HCT116 (cell line): ENCODE results near the gene ZNF317. TPM values are rescaled to one million over a fixed set of nuclear protein-coding genes. Genes with fewer than 3 reads are reported as not detected.

Experiments
- ATAC-seq: fragments of 200-7000 bp; cut with Tn5 transposase; 2 replicates; pipeline ENCODE4 v1.9.1; 2020; ENCODE audit warnings: mild to moderate bottlenecking, moderate library complexity
- BruUV-seq: library from RNA; stranded (reverse); fragments of 400-500 nt; replicated peaks from 2 replicates; lab custom pipeline; 2021; lab: Mats Ljungman, UMichigan
- CTCF ChIA-PET: fragments of 300-600 bp; sonication (Branson Sonifier 250); formaldehyde crosslinking; loops from one replicate; lab custom pipeline; 2021; ENCODE audit warnings: antibody characterized with exemption; lab: Charles Lee
- POLR2A ChIA-PET: fragments of 300-600, 350-600 bp; sonication (Branson Sonifier 250); formaldehyde crosslinking; loops from one replicate; lab custom pipeline; 2021; ENCODE audit warnings: antibody characterized with exemption; lab: Charles Lee
- RAD21 ChIA-PET, 2 experiments: fragments of 300-600 bp; sonication (Branson Sonifier 250); formaldehyde crosslinking; loops; one replicate each; lab custom pipeline; 2023; ENCODE audit warnings: low total read pairs in 2 of 2; ENCODE audit not compliant: uncharacterized antibody in 2 of 2, unreplicated experiment in 2 of 2, low non-redundant PET in 1 of 2; lab: Charles Lee
- DNase-seq: peaks from one replicate; pipeline ENCODE4 v3.0.0-alpha.2; 2010; ENCODE audit warnings: low read depth, low spot score
- H2AFZ ChIP-seq: fragments of 200-600 bp; shearing (Covaris generic), sonication (generic); 2 replicates; pipeline ENCODE4 v1.6.1; 2017; ENCODE audit warnings: low read depth, mixed run types, mixed read lengths, antibody characterized with exemption, low read length; ENCODE audit not compliant: poor library complexity, severe bottlenecking
- H3K27ac ChIP-seq: 2 replicates; pipeline ENCODE4 v1.5.1; 2012; ENCODE audit warnings: low read depth, low read length
- H3K27me3 ChIP-seq: fragments of 200-600 bp; sonication (generic); 2 replicates; pipeline ENCODE4 v1.6.1; 2016; ENCODE audit warnings: mixed run types, low read length, mixed read lengths; ENCODE audit not compliant: insufficient read depth
- H3K36me3 ChIP-seq, 2 experiments: fragments of 200-500 bp in 1 of 2; fragments of 200-600 bp in 1 of 2; sonication (Bioruptor generic) in 1 of 2; sonication (generic) in 1 of 2; 2 replicates each; pipeline versions ENCODE4 v1.5.1 to v1.6.1; 2014 to 2016; ENCODE audit warnings: low read length in 2 of 2, inconsistent platforms in 1 of 2, mixed read lengths in 1 of 2, mixed run types in 1 of 2; ENCODE audit not compliant: insufficient read depth in 2 of 2, control insufficient read depth in 1 of 2
- H3K4me1 ChIP-seq, 2 experiments: fragments of 200-600 bp in 1 of 2; sonication (generic) in 1 of 2; 2 replicates each; pipeline versions ENCODE4 v1.5.1 to v1.6.1; 2012 to 2017; ENCODE audit warnings: low read length in 2 of 2, inconsistent platforms in 1 of 2, mild to moderate bottlenecking in 1 of 2, mixed read lengths in 1 of 2, mixed run types in 1 of 2, moderate library complexity in 1 of 2; ENCODE audit not compliant: insufficient read depth in 2 of 2, control insufficient read depth in 1 of 2
- H3K4me2 ChIP-seq: fragments of 200-600 bp; sonication (generic); 2 replicates; pipeline ENCODE4 v1.6.1; 2017; ENCODE audit warnings: mixed run types, low read length, mixed read lengths
- H3K4me3 ChIP-seq, 2 experiments: fragments of 200-600 bp in 1 of 2; sonication (generic) in 1 of 2; replicated peaks in 1 of 2; 2 replicates each; pipeline ENCODE4 v1.5.1; 2011 to 2016; ENCODE audit warnings: low read length in 2 of 2, control low read depth in 1 of 2, low read depth in 1 of 2, mild to moderate bottlenecking in 1 of 2, mixed read lengths in 1 of 2, mixed run types in 1 of 2
- H3K79me2 ChIP-seq: fragments of 200-600 bp; sonication (generic); 2 replicates; pipeline ENCODE4 v1.6.1; 2017; ENCODE audit warnings: mild to moderate bottlenecking, mixed run types, low read length, moderate library complexity, mixed read lengths; ENCODE audit not compliant: insufficient read depth
- H3K9ac ChIP-seq: fragments of 200-600 bp; sonication (generic); 2 replicates; pipeline ENCODE4 v1.6.1; 2016; ENCODE audit warnings: low read length, mixed read lengths
- H3K9me2 ChIP-seq: fragments of 200-600 bp; sonication (generic), shearing (Covaris generic); 2 replicates; pipeline ENCODE4 v1.6.1; 2017; ENCODE audit warnings: mixed run types, mild to moderate bottlenecking, moderate library complexity; ENCODE audit not compliant: insufficient read depth
- H3K9me3 ChIP-seq, 2 experiments: fragments of 200-500 bp in 1 of 2; fragments of 200-600 bp in 1 of 2; sonication (Bioruptor generic) in 1 of 2; sonication (generic) in 1 of 2; 2 replicates each; pipeline ENCODE4 v1.6.1; 2014 to 2017; ENCODE audit warnings: low read length in 2 of 2, mixed read lengths in 2 of 2, inconsistent platforms in 1 of 2, low read depth in 1 of 2, mild to moderate bottlenecking in 1 of 2, mixed run types in 1 of 2, moderate library complexity in 1 of 2; ENCODE audit not compliant: control insufficient read depth in 1 of 2, insufficient read depth in 1 of 2
- H4K20me1 ChIP-seq: fragments of 200-600 bp; sonication (generic), shearing (Covaris generic); 2 replicates; pipeline ENCODE4 v1.6.1; 2017; ENCODE audit warnings: mixed run types, mild to moderate bottlenecking, moderate library complexity; ENCODE audit not compliant: insufficient read depth
- CBX3 ChIP-seq: IDR thresholded peaks from 2 replicates; pipeline ENCODE4 v1.6.1; 2012; ENCODE audit warnings: low read depth
- CEBPB ChIP-seq: IDR thresholded peaks from 2 replicates; pipeline ENCODE4 v1.6.1; 2012; ENCODE audit warnings: low read depth
- EGR1 ChIP-seq: IDR thresholded peaks from 2 replicates; pipeline ENCODE4 v1.6.1; 2012; ENCODE audit warnings: low read depth
- ELF1 ChIP-seq: IDR thresholded peaks from 2 replicates; pipeline ENCODE4 v1.6.1; 2012; ENCODE audit warnings: low read depth, borderline replicate concordance
- EZH2 ChIP-seq: fragments of 200-600 bp; sonication (generic); IDR thresholded peaks from 2 replicates; pipeline ENCODE4 v1.6.1; 2017; ENCODE audit warnings: antibody characterized with exemption, mixed run types
- EZH2phosphoT487 ChIP-seq: fragments of 200-600 bp; IDR thresholded peaks from 2 replicates; pipeline ENCODE4 v1.6.1; 2018; ENCODE audit warnings: antibody characterized with exemption, borderline replicate concordance
- FOSL1 ChIP-seq: IDR thresholded peaks from 2 replicates; pipeline ENCODE4 v1.6.1; 2012; ENCODE audit warnings: low read depth
- JUND ChIP-seq: IDR thresholded peaks from 2 replicates; pipeline ENCODE4 v1.6.1; 2012
- MAX ChIP-seq: IDR thresholded peaks from 2 replicates; pipeline ENCODE4 v1.6.1; 2012
- POLR2A ChIP-seq: IDR thresholded peaks from 2 replicates; pipeline ENCODE4 v1.7.0; 2011; ENCODE audit warnings: borderline replicate concordance; ENCODE audit not compliant: insufficient read depth, insufficient read length; ENCODE audit errors: extremely low read depth
- RAD21 ChIP-seq: IDR thresholded peaks from 2 replicates; pipeline ENCODE4 v1.6.1; 2012; ENCODE audit warnings: low read depth, mild to moderate bottlenecking
- SP1 ChIP-seq: IDR thresholded peaks from 2 replicates; pipeline ENCODE4 v1.6.1; 2012; ENCODE audit warnings: low read depth
- SRF ChIP-seq: IDR thresholded peaks from 2 replicates; pipeline ENCODE4 v1.6.1; 2012; ENCODE audit warnings: low read depth
- TCF7L2 ChIP-seq: IDR thresholded peaks from 2 replicates; pipeline ENCODE4 v1.7.0; 2011; ENCODE audit warnings: borderline replicate concordance, inconsistent platforms; ENCODE audit not compliant: insufficient read depth, insufficient read length; ENCODE audit errors: extremely low read depth
- YY1 ChIP-seq: IDR thresholded peaks from 2 replicates; pipeline ENCODE4 v1.6.1; 2011; ENCODE audit warnings: low read length, low read depth, moderate library complexity, mild to moderate bottlenecking; ENCODE audit not compliant: insufficient replicate concordance; ENCODE audit errors: extremely low read depth
- ZFX ChIP-seq: fragments of 450-650 bp; IDR thresholded peaks from 2 replicates; pipeline ENCODE4 v1.6.1; 2017
- ZNF274 ChIP-seq: fragments of 200-500 bp; sonication (Bioruptor generic); IDR thresholded peaks from 2 replicates; pipeline ENCODE4 v1.6.1; 2014; ENCODE audit warnings: mild to moderate bottlenecking, low read depth, low read length, inconsistent platforms
- intact Hi-C: fragments of 100-400 bp; cut with micrococcal nuclease; formaldehyde crosslinking; loops from 2 replicates; pipeline ENCODE4 v1.10.0; 2022
- total RNA-seq: library from RNA; stranded (reverse); gene quantifications from one replicate; pipeline ENCODE4 v1.2.1, GENCODE V29; 2021; ENCODE audit not compliant: unreplicated experiment
- TF ChIP-seq, protein P1 (sequence below), 3 experiments: fragments of 200-600 bp in 1 of 3; sonication (generic) in 1 of 3; IDR thresholded peaks in 2 of 3; conservative IDR thresholded peaks in 1 of 3; 2 replicates each; pipeline ENCODE4 v1.5.1; 2012 to 2017; ENCODE audit warnings: low read depth in 2 of 3, low read length in 2 of 3, antibody characterized with exemption in 1 of 3, borderline replicate concordance in 1 of 3, control low read depth in 1 of 3, mild to moderate bottlenecking in 1 of 3, mixed read lengths in 1 of 3, mixed run types in 1 of 3, moderate library complexity in 1 of 3; ENCODE audit not compliant: insufficient read depth in 1 of 3
- TF ChIP-seq, protein P2 (sequence below): IDR thresholded peaks from 2 replicates; pipeline ENCODE4 v1.6.1; 2012; ENCODE audit warnings: low read depth
- TF ChIP-seq, protein P3 (sequence below): IDR thresholded peaks from 2 replicates; pipeline ENCODE4 v1.6.1; 2012

The ZNF317 gene
- total RNA-seq, 1 experiment from 2014 or later: 39.8 TPM

DNA sequence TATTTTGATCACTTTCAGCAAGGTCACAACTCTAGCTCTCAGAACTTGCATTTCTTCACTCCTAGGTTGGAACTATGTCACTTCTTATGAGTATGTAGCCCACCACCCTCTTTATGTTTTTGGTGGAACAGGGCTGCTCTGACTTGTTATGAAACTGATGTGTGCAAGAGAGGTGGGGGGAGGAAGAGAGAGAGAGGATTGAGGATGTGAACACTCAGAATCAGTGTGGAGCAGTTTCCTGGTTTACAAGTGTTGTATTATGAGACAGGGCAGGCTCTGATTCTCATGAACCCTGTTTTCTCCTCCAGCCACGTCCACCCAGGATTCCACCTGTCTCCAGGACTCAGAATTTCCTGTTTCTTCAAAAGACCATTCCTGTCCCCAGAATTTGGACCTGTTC is 16.1 kb downstream of the ZNF317 start:
- Histone ChIP-seq H4K20me1 (no peaks in the 10 kb centered on the region), H3K27ac (no peak overlapping the region), H3K9ac (no peak overlapping the region), H3K9me3 (peaks cover 58 to 70% of the 10 kb centered on the region in 2 experiments; a peak in 3 of 4 replicates), H3K4me1 (no peaks in the 10 kb centered on the region), H3K9me2 (no peaks in the 10 kb centered on the region), H3K79me2 (peaks cover 78% of the 10 kb centered on the region), H2AFZ (no peak overlapping the region), H3K4me3 (no peak overlapping the region), H3K36me3 (peaks cover 45 to 80% of the 10 kb centered on the region in 2 experiments), H3K27me3 (no peaks in the 10 kb centered on the region), H3K4me2 (no peak overlapping the region)
- ChIA-PET POLR2A (no interaction called here), RAD21 (no interaction called here), CTCF (no interaction called here)
- DNase-seq (no peak), ATAC-seq (no peak)
- no TSS peak for BruUV-seq
- intact Hi-C loops: no loop called here
- no peak for TF ChIP-seq RAD21
- TF ChIP-seq ZFX: no peak
- no peak for TF ChIP-seq CBX3
- no peak for TF ChIP-seq TCF7L2
- TF ChIP-seq, protein P1, sequence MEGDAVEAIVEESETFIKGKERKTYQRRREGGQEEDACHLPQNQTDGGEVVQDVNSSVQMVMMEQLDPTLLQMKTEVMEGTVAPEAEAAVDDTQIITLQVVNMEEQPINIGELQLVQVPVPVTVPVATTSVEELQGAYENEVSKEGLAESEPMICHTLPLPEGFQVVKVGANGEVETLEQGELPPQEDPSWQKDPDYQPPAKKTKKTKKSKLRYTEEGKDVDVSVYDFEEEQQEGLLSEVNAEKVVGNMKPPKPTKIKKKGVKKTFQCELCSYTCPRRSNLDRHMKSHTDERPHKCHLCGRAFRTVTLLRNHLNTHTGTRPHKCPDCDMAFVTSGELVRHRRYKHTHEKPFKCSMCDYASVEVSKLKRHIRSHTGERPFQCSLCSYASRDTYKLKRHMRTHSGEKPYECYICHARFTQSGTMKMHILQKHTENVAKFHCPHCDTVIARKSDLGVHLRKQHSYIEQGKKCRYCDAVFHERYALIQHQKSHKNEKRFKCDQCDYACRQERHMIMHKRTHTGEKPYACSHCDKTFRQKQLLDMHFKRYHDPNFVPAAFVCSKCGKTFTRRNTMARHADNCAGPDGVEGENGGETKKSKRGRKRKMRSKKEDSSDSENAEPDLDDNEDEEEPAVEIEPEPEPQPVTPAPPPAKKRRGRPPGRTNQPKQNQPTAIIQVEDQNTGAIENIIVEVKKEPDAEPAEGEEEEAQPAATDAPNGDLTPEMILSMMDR (IDR thresholded peaks at IDR 0.05 in 2 of 3, conservative IDR thresholded peaks at IDR 0.05 in 1 of 3; ENCODE audit: borderline replicate concordance in 1 of 3, insufficient read depth in 1 of 3, low read depth in 2 of 3, low read length in 2 of 3): no peak
- TF ChIP-seq, protein P2, sequence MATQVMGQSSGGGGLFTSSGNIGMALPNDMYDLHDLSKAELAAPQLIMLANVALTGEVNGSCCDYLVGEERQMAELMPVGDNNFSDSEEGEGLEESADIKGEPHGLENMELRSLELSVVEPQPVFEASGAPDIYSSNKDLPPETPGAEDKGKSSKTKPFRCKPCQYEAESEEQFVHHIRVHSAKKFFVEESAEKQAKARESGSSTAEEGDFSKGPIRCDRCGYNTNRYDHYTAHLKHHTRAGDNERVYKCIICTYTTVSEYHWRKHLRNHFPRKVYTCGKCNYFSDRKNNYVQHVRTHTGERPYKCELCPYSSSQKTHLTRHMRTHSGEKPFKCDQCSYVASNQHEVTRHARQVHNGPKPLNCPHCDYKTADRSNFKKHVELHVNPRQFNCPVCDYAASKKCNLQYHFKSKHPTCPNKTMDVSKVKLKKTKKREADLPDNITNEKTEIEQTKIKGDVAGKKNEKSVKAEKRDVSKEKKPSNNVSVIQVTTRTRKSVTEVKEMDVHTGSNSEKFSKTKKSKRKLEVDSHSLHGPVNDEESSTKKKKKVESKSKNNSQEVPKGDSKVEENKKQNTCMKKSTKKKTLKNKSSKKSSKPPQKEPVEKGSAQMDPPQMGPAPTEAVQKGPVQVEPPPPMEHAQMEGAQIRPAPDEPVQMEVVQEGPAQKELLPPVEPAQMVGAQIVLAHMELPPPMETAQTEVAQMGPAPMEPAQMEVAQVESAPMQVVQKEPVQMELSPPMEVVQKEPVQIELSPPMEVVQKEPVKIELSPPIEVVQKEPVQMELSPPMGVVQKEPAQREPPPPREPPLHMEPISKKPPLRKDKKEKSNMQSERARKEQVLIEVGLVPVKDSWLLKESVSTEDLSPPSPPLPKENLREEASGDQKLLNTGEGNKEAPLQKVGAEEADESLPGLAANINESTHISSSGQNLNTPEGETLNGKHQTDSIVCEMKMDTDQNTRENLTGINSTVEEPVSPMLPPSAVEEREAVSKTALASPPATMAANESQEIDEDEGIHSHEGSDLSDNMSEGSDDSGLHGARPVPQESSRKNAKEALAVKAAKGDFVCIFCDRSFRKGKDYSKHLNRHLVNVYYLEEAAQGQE: no peak
- no peak for TF ChIP-seq JUND
- no peak for TF ChIP-seq CEBPB
- no peak for TF ChIP-seq FOSL1
- TF ChIP-seq EZH2phosphoT487: no peak
- no peak for TF ChIP-seq ZNF274
- TF ChIP-seq, protein P3, sequence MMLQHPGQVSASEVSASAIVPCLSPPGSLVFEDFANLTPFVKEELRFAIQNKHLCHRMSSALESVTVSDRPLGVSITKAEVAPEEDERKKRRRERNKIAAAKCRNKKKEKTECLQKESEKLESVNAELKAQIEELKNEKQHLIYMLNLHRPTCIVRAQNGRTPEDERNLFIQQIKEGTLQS: no peak
- TF ChIP-seq SRF: no peak
- TF ChIP-seq MAX: no peak
- no peak for TF ChIP-seq POLR2A
- no peak for TF ChIP-seq SP1
- no peak for TF ChIP-seq EZH2
- no peak for TF ChIP-seq ELF1
- TF ChIP-seq YY1: no peak
- TF ChIP-seq EGR1: no peak
